GM12801 (cell line): ENCODE data around the gene CEP120.

Source experiments
- TF ChIP-seq, protein P1 (sequence below): IDR thresholded peaks from one replicate; pipeline ENCODE4 v1.5.1; 2011; ENCODE audit warnings: control low read depth; ENCODE audit not compliant: insufficient read length; ENCODE audit errors: extremely low read depth

CEP120 gene

DNA sequence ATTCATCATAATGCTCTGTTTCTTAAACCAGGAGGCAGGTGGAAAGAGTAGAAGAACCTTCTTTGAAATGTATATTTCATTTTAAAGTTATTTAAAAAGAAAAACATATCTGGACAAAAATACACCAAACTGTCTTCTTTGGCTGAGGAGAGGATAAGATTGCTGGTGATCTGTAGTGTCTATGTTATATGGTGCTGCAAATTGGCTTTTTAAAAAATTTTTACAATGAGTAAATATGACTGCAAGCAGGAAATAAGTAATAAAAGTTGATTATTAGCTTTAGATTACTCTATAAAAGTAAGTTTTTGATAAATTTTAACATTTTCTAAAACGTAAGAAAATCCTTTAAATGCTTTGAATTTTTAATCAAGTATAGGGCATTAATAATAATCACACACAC lies 64.9 kb downstream of the CEP120 start:
- TF ChIP-seq, protein P1, sequence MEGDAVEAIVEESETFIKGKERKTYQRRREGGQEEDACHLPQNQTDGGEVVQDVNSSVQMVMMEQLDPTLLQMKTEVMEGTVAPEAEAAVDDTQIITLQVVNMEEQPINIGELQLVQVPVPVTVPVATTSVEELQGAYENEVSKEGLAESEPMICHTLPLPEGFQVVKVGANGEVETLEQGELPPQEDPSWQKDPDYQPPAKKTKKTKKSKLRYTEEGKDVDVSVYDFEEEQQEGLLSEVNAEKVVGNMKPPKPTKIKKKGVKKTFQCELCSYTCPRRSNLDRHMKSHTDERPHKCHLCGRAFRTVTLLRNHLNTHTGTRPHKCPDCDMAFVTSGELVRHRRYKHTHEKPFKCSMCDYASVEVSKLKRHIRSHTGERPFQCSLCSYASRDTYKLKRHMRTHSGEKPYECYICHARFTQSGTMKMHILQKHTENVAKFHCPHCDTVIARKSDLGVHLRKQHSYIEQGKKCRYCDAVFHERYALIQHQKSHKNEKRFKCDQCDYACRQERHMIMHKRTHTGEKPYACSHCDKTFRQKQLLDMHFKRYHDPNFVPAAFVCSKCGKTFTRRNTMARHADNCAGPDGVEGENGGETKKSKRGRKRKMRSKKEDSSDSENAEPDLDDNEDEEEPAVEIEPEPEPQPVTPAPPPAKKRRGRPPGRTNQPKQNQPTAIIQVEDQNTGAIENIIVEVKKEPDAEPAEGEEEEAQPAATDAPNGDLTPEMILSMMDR = no peak

- TF ChIP-seq, protein P1 = no peak
Measured at GRCh38 chr5:123351820-123352219, 71.4 kb downstream of the CEP120 start.

DNA sequence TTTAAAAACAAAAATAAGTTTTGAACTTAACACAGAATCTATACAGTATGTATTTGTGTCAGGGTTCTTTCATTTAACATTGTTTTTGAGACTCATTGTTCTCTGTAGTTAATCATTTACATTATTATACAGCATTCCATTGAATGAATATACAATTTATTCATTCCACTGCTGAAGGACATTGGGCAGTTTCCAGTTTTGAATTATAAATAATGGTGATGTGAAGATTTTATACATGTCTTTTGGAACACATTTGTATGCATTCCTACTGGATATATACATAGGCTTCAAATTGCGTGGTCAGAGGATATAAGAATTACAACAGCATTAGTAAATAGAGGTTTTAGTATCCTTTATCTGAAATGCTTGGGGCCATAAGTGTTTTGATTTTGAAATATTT lies 72.0 kb downstream of the CEP120 start:
- TF ChIP-seq, protein P1 = no peak

- TF ChIP-seq, protein P1 = no peak
Measured at GRCh38 chr5:123350742-123351141, 72.5 kb downstream of the CEP120 start.

GRCh38 chr5:123344816-123345426 lies 78.3 kb downstream of the CEP120 start:
- TF ChIP-seq, protein P1 = no peak

DNA sequence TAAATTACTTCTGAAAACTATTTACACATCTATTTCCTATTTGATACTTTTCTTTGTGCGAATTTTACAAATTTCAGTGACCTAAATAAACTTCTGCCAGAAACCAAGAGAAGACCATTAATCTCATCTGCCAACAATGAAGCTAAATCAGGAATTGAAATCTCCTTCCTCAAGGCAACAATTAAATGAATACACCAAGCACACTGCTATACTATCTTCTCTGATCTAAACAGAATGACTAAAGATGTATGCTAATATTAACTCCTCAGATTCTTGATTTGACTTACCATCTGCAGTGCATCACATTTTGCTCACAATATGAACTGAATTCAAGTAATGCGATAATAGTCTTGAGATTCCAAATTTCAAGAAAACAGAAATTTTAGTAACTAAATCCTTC lies 82.3 kb downstream of the CEP120 start:
- TF ChIP-seq, protein P1 = no peak

- TF ChIP-seq, protein P1 = no peak
Measured at GRCh38 chr5:123305751-123306150, 117.5 kb downstream of the CEP120 start.
